ENCODE measurements around the gene DMRTC2.

Gene DMRTC2

DNA sequence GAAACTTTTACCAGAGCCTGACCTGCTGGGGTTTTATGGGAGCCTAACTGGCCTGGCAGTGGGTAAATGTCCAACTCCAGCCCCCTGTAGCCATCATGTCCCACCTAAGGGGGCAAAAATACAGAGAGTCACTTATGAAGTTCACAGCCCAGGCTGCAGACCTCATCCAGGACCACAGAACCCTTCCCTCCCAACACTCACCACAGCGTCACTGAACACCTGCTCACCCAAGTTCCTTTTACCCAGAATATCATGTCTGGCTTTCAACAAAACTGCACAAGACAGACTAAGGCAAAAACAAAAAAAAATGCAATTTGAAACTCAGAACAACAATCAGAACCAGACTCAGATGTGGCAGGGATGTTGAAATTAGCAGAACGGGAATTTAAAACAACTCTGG lies 42.1 kb upstream of the DMRTC2 start:
- TF ChIP-seq, protein P1, sequence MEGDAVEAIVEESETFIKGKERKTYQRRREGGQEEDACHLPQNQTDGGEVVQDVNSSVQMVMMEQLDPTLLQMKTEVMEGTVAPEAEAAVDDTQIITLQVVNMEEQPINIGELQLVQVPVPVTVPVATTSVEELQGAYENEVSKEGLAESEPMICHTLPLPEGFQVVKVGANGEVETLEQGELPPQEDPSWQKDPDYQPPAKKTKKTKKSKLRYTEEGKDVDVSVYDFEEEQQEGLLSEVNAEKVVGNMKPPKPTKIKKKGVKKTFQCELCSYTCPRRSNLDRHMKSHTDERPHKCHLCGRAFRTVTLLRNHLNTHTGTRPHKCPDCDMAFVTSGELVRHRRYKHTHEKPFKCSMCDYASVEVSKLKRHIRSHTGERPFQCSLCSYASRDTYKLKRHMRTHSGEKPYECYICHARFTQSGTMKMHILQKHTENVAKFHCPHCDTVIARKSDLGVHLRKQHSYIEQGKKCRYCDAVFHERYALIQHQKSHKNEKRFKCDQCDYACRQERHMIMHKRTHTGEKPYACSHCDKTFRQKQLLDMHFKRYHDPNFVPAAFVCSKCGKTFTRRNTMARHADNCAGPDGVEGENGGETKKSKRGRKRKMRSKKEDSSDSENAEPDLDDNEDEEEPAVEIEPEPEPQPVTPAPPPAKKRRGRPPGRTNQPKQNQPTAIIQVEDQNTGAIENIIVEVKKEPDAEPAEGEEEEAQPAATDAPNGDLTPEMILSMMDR (IDR thresholded peaks at IDR 0.05; ENCODE audit: low read depth, low read length), result no peak
- in situ Hi-C loops (cut with HindIII; ENCODE audit: low sequenced_read_pairs), result no loop called here
- no peak for DNase-seq (ENCODE audit: low read depth, low spot score)
- no peak overlapping the region for H3K4me3 ChIP-seq (ENCODE audit: low read depth, low read length)

DNA sequence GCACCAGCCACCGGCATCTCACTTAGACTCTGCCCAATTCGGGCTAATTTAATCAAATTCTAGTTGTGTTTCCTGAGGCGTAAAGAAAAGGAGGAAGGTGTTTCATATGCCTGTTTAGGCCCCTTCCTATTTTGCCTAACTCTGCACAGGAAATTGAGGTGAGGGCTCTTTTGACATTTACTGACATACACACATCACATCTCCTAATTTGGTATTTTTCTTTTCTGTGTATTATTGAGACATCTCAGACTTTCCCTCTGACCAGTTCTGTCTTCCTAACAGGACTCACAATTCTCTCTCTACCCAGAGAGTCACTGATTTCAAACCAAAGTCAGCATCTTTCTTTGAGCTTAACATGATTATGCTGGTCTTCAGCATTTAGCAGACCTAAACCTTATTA lies 40.5 kb upstream of the DMRTC2 start:
- in situ Hi-C loops (cut with HindIII; ENCODE audit: low sequenced_read_pairs), result no loop called here
- no peak overlapping the region for H3K4me3 ChIP-seq (ENCODE audit: low read depth, low read length)
- DNase-seq (ENCODE audit: low read depth, low spot score), result no peak
- TF ChIP-seq, protein P1 (IDR thresholded peaks at IDR 0.05; ENCODE audit: low read depth, low read length), result no peak

- H3K4me3 ChIP-seq (ENCODE audit: low read depth, low read length), result no peak overlapping the region
- in situ Hi-C loops (cut with HindIII; ENCODE audit: low sequenced_read_pairs), result no loop called here
- DNase-seq (ENCODE audit: low read depth, low spot score), result no peak
- TF ChIP-seq, protein P1 (IDR thresholded peaks at IDR 0.05; ENCODE audit: low read depth, low read length), result no peak
Measured at GRCh38 chr19:41807176-41807575, 37.7 kb upstream of the DMRTC2 start.

DNA sequence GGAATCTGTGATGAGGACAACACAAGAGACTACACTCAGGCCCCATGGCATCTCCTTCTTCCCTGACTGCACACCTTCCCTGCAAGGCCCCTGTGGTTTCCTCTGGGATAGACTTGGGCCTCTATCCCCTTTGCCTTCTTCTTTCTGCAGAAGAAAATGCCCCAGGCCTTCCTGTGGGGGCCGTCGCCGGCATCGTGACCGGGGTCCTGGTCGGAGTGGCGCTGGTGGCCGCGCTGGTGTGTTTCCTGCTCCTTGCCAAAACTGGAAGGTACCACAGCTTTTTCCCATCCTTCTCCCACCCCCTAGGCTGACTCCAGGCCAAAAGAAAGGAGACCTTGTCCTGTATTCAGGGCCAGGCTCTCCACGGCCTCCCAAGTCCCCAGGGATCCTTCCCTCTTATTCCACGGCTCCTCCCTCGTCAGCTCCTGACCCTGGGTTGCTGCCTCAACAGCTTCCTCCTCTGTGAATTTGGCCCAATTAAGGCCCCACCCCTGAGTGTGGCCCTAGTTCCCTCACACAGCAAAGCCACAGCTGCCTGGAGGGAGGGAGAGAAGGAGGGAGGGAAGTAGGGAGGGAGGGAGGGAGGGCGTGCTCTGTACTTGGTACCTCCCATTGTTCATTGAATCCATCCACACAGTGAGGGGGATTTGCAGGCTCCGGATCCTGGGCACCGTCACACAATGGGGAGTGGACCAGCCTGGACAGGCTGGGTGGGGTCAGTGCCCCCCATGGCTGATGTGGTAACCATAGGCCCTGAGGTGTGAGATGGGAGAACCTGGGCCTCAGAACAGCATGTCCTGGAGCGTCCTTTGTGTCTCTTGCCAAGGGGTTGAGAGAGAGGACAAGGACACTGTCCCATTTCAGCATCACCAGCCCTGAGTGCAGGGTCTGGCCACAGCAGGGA lies 35.9 kb upstream of the DMRTC2 start:
- H3K4me3 ChIP-seq (ENCODE audit: low read depth, low read length), result no peak overlapping the region
- in situ Hi-C loops (cut with HindIII; ENCODE audit: low sequenced_read_pairs), result no loop called here
- no peak for DNase-seq (ENCODE audit: low read depth, low spot score)
- TF ChIP-seq, protein P1 (IDR thresholded peaks at IDR 0.05; ENCODE audit: low read depth, low read length), result no peak

DNA sequence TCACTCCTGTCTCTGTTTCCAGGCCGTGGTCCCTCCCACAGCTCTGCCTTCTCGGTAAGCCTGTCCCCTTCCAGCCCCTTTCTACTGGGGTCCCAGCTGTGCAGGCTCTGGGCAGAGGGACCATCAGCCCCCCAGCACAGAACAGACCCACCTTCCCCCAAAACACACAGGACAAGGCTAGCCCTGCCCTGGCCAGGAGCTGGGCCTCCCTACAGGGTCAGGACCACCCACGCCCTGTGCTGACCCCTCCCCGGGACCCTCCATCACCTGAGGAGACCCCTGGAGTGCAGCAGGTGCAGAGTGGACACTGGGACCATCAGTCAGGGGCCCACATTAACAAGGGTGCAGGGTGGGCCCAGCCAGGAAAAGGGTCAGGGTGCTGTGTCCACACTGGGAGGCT lies 34.5 kb upstream of the DMRTC2 start:
- no peak overlapping the region for H3K4me3 ChIP-seq (ENCODE audit: low read depth, low read length)
- TF ChIP-seq, protein P1 (IDR thresholded peaks at IDR 0.05; ENCODE audit: low read depth, low read length), result no peak
- in situ Hi-C loops (cut with HindIII; ENCODE audit: low sequenced_read_pairs), result no loop called here
- DNase-seq (ENCODE audit: low read depth, low spot score), result no peak

DNA sequence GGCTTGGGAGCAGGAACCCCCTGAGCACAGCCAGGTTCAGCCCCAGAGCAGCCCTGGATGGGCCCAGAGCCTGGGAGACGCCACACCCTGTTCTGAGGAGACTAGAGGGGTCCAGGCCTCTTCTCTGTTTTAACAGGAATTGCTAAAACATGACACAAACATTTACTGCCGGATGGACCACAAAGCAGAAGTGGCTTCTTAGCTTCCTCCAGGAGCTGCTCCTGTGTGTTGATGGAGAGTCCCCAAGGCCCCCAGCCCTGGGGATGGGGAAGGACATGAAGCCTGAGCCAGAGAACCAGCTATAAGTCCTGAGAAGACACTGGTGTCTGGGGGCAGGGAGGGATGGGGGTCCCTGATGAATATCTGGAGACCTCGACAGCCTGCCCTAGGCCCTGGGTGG lies 33.8 kb upstream of the DMRTC2 start:
- DNase-seq (ENCODE audit: low read depth, low spot score), result no peak
- no peak overlapping the region for H3K4me3 ChIP-seq (ENCODE audit: low read depth, low read length)
- TF ChIP-seq, protein P1 (IDR thresholded peaks at IDR 0.05; ENCODE audit: low read depth, low read length), result no peak
- in situ Hi-C loops (cut with HindIII; ENCODE audit: low sequenced_read_pairs), result no loop called here

All from astrocyte of the spinal cord (primary cell).